AG09309 (cell line): ENCODE measurements around the gene IKZF2.

Experiments used
- DNase-seq: peaks from one replicate; pipeline ENCODE4 v3.0.0-alpha.2; 2010; ENCODE audit warnings: low read depth
- H3K4me3 ChIP-seq: 2 replicates; pipeline ENCODE4 v1.5.1; 2011; ENCODE audit warnings: mild to moderate bottlenecking, low read depth, low read length, moderate library complexity; ENCODE audit not compliant: control insufficient read depth
- CTCF ChIP-seq: IDR thresholded peaks from 2 replicates; pipeline ENCODE4 v1.5.1; 2011; ENCODE audit warnings: mild to moderate bottlenecking, low read depth, low read length, inconsistent platforms; ENCODE audit not compliant: insufficient read depth, control insufficient read depth; ENCODE audit errors: missing control alignments

IKZF2 gene

DNA sequence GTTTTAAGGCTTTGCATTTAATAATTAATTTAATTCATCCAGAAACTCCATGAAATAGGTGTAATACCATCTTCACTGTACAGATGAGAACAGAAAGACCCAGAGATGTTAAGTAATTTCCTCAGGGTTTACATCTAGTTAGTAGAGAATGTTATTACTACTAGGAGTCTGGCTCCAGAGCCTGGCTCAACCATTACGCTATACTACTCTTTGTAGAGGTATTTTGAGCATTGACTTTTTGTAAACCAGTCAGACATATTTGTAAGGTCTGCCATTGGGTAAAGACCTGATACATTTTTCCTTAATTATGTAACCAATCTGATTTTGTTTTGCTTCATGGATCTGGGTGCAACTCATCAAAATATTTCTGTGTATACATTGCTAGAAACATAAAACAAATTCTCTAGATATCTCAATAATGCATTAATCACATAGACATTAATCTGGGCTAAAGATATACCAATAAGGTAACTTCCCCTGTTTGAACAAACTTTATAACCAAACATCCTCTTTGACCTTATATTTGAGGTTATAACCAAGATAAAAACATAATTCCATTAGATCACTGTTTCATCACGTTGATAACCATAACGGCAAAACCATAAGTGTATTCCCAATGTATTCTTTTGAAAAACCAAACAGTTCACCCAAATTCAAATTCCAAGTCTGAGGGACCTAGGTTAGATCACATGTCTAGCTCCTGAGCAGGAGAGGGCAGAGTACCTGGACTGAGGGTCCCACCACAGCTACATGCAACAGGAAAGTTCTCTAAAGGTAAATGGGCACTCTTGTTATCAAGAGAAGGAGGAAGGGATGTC lies 135.0 kb downstream of the IKZF2 start:
- no peak for DNase-seq
- TF ChIP-seq CTCF = no peak
- no peak overlapping the region for H3K4me3 ChIP-seq

GRCh38 chr2:213015387-213016165 lies 135.8 kb downstream of the IKZF2 start:
- H3K4me3 ChIP-seq = no peak overlapping the region
- no peak for TF ChIP-seq CTCF
- no peak for DNase-seq

DNA sequence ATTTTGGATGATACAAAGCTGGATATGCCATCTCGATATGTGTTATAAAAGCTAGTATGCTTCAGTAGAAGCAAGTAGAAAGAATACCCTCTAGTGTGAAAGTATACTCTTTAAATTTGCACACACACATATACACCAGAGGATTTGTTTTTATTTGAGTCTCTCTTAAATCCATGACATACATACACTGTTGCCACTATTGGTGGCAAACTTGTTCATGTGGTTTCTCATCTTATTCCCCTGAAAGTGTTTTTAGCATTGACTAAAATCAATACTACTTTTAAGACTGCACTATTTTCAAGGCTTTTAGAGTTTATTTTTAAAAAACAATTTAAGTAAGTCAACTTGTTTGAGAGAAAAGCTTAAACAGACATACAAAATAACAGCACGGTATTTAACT lies 137.4 kb downstream of the IKZF2 start:
- H3K4me3 ChIP-seq = no peak overlapping the region
- DNase-seq = no peak
- TF ChIP-seq CTCF = no peak

- DNase-seq = no peak
- TF ChIP-seq CTCF = no peak
- H3K4me3 ChIP-seq = no peak overlapping the region
These were observed 139.9 kb downstream of the IKZF2 start for GRCh38 chr2:213011505-213011904.

DNA sequence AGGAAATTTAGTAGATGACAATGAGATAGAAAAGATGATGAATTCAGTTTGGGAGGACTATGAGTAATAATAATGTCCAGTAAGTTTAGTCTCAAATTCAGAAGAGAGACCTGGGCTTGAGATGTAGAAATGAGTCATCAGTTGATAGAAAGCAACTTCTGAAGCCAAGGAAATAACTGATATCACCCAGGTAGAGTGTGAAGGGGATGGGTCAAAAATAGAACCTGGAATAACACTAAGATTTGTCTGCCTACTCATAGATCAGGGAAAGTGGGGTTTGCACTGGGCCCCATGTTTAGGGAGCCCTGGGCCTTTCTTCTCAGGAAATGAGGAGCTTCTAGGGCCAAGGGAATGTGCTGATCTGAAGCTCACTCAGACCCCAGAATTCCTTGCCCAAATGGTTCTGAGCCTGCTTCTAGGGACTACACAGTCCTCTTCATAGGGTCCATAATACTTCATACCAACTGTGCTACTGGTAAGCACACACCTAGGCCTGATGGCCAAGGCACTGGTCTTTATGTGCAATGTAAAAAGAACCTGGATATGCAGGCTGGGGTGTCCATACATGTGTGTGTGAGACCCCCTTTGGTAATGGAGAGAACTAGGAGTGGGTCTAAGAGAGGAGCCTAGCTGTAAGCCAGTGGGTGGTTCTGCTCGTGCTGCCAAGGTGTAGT lies 141.2 kb downstream of the IKZF2 start:
- no peak for TF ChIP-seq CTCF
- no peak overlapping the region for H3K4me3 ChIP-seq
- no peak for DNase-seq

DNA sequence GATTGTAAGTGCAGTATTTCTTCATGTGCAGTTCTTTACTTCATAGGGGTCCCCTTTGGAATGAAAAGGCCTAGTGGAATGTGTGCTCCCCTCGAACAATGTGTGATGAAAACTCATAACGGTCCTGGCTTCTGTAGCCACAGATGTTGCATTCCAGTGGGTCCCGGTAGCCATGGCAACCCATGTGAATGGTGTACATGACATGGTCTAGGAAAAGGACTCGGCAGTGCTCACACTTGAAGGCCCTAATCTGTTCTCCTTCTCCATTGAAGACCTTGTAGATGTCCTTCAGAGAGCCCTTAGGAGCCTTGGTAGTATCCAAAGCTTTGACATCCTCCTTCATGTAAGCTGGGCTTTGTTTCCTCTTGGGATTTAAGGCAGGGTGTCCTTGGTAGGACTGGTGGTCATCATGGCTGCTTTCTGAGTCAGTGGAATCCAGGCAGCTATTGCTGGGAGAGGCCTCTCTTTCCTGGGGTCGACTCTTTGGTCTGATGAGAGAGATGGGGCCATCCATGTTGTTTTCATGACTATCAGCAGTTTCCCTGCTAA lies 144.0 kb downstream of the IKZF2 start:
- no peak overlapping the region for H3K4me3 ChIP-seq
- no peak for DNase-seq
- no peak for TF ChIP-seq CTCF
